Natural killer cell (primary cell): Measurements from ENCODE around the gene FGFRL1. TPM values are rescaled to one million over a fixed set of nuclear protein-coding genes. Genes with fewer than 3 reads are reported as not detected.

Experiments used
- ATAC-seq, 3 donors: fragments of 150-1000 bp in 2 of 3; fragments of 200-7000 bp in 1 of 3; cut with Tn5 transposase; 1 replicate in 1 of 3; 2 replicates in 2 of 3; pipeline ENCODE4 v1.10.0; 2021; ENCODE audit warnings: mild to moderate bottlenecking in 2 of 3, moderate library complexity in 2 of 3
- DNase-seq, 2 donors: peaks; one replicate each; pipeline versions ENCODE4 v3.0.0 to v3.0.0-alpha.2; 2013 to 2021; ENCODE audit warnings: mixed read lengths in 1 of 2
- H3K27ac ChIP-seq: one replicate; pipeline ENCODE4 v1.5.1; 2013; ENCODE audit warnings: mild to moderate bottlenecking, low read length
- H3K27me3 ChIP-seq: one replicate; pipeline ENCODE4 v1.6.1; 2013; ENCODE audit warnings: low read length; ENCODE audit not compliant: control insufficient read depth, insufficient read depth
- H3K36me3 ChIP-seq: one replicate; pipeline ENCODE4 v1.6.1; 2013; ENCODE audit warnings: low read length; ENCODE audit not compliant: control insufficient read depth, insufficient read depth
- H3K4me1 ChIP-seq: one replicate; pipeline ENCODE4 v1.6.1; 2013; ENCODE audit warnings: low read length; ENCODE audit not compliant: control insufficient read depth, insufficient read depth
- H3K4me3 ChIP-seq: one replicate; pipeline ENCODE4 v1.5.1; 2013; ENCODE audit warnings: low read length
- H3K9me3 ChIP-seq: one replicate; pipeline ENCODE4 v1.6.1; 2013; ENCODE audit warnings: low read length; ENCODE audit not compliant: control insufficient read depth, insufficient read depth
- H3K27ac Mint-ChIP-seq, 2 donors: one replicate each; pipeline ENCODE4 v1.8.0; 2022; ENCODE audit warnings: mild to moderate bottlenecking in 2 of 2, mixed read lengths in 2 of 2, moderate library complexity in 1 of 2
- H3K27me3 Mint-ChIP-seq, 2 donors: one replicate each; pipeline ENCODE4 v1.8.0; 2022; ENCODE audit warnings: low read depth in 2 of 2, mixed read lengths in 2 of 2
- H3K36me3 Mint-ChIP-seq: one replicate; pipeline ENCODE4 v1.8.0; 2022; ENCODE audit warnings: mixed read lengths
- H3K4me1 Mint-ChIP-seq, 2 donors: one replicate each; pipeline ENCODE4 v1.8.0; 2022; ENCODE audit warnings: mixed read lengths in 2 of 2
- H3K4me3 Mint-ChIP-seq: one replicate; pipeline ENCODE4 v1.8.0; 2022; ENCODE audit warnings: mild to moderate bottlenecking, moderate library complexity, mixed read lengths
- H3K9me3 Mint-ChIP-seq, 2 donors: one replicate each; pipeline ENCODE4 v1.8.0; 2022; ENCODE audit warnings: mixed read lengths in 2 of 2
- WGBS: methylation state at CpG from one replicate; pipeline ENCODE4 v1.1.7; 2013; ENCODE audit warnings: missing lambda C conversion rate; ENCODE audit not compliant: insufficient coverage; 5-methylcytosine and 5-hydroxymethylcytosine counted together
- intact Hi-C: fragments of 100-400 bp; cut with micrococcal nuclease; formaldehyde crosslinking; loops from one replicate; pipeline ENCODE4 v1.14.2; 2022
- total RNA-seq, 4 donors: library from RNA; stranded (reverse); fragments of 120-200 nt in 1 of 4; gene quantifications; one replicate each; pipeline versions ENCODE4 v1.2.3 to v1.2.4, GENCODE V29; 2013 to 2022
- TF ChIP-seq, protein P1 (sequence below): fragments of 200-600 bp; IDR thresholded peaks from one replicate; pipeline ENCODE4 v1.8.0; 2022; ENCODE audit warnings: antibody characterized with exemption

Gene FGFRL1
- total RNA-seq, 3 donors from 2014 or later (not counting 1 experiment from before 2014, with no cell fraction given) = 28.0 to 39.8 (median 32.5) TPM

DNA sequence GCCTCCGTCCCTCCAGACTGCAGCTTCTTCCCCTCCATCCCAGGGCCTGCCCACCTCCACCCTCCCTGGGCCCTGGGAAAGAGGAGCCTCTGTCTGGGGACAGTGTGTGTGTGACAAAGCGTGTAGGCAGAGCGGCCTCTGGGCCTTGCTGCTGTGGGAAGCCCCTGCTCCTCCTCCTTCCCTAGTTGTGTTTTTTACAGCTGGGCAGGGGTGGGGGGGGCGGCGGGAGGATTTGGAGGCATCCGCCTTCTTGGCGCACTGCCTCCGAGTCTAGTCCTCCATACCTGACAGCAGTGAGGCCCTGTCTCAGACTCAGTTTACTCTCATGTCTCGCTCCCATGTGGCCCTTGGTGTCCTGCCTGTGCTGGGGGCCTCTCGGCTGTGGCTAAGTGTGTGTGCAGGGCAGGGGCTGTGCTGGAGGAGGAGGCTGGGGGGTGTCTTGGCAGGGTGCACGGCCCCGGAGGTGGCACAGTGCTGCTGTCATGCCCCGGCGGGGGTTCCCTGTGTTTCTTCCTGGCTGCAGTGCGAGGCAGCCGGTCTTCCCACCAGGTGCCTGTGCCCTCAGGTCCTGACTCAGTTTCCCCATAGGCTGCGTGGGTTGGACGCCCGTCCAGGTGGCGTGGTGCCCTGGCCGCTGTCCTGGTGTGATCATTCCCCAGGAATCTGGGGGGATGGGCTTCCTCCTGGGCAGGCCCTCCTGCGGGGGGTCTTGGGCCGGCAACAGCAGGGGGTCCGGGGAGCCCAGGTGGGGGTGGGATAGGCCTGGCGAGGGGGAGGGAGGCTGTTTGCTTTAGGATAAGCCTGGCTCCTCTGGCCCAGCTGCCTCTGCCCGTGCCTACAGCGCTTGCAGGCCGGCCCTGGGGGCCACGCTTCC lies 7.0 kb downstream of the FGFRL1 start:
- H3K4me1 Mint-ChIP-seq = no peaks in the 10 kb centered on the region
- TF ChIP-seq, protein P1, sequence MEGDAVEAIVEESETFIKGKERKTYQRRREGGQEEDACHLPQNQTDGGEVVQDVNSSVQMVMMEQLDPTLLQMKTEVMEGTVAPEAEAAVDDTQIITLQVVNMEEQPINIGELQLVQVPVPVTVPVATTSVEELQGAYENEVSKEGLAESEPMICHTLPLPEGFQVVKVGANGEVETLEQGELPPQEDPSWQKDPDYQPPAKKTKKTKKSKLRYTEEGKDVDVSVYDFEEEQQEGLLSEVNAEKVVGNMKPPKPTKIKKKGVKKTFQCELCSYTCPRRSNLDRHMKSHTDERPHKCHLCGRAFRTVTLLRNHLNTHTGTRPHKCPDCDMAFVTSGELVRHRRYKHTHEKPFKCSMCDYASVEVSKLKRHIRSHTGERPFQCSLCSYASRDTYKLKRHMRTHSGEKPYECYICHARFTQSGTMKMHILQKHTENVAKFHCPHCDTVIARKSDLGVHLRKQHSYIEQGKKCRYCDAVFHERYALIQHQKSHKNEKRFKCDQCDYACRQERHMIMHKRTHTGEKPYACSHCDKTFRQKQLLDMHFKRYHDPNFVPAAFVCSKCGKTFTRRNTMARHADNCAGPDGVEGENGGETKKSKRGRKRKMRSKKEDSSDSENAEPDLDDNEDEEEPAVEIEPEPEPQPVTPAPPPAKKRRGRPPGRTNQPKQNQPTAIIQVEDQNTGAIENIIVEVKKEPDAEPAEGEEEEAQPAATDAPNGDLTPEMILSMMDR = no peak
- no peak overlapping the region for H3K4me3 ChIP-seq
- DNase-seq (no peak), ATAC-seq (no peak)
- H3K27ac ChIP-seq = no peak overlapping the region
- no peak overlapping the region for H3K4me3 Mint-ChIP-seq
- intact Hi-C loops = no loop called here
- H3K4me1 ChIP-seq = peaks cover 4% of the 10 kb centered on the region
- WGBS = 94% methylated on average over 26 of the region's 29 CpGs
- no peaks in the 10 kb centered on the region for H3K9me3 Mint-ChIP-seq
- no peaks in the 10 kb centered on the region for H3K27me3 Mint-ChIP-seq
- no peaks in the 10 kb centered on the region for H3K36me3 ChIP-seq
- no peaks in the 10 kb centered on the region for H3K36me3 Mint-ChIP-seq
- H3K27ac Mint-ChIP-seq = no peak overlapping the region
- H3K9me3 ChIP-seq = no peaks in the 10 kb centered on the region
- H3K27me3 ChIP-seq = no peaks in the 10 kb centered on the region

DNA sequence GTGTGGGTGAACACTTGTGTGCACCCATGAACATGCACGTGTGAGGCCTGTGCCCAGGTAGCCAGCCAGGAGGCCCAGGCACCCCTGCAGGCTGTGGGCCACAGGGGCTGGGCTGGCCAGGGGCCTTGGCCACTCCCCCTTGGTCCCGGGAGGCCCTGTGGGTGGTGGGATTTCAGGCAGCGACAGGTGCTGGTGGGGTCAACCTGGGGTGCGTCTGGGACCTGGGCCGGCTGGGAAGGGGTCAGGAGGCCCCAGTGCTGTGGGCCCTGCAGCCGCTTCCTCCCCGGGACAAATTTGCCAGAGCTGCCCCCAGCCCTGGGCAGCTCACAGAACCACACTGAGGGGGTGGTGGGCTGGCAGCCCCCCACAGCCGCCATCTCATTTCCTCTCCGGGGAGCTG lies 7.9 kb downstream of the FGFRL1 start:
- WGBS = 76% methylated on average over 9 of the region's 9 CpGs
- Mint-ChIP-seq H3K4me1 (no peaks in the 10 kb centered on the region), H3K36me3 (no peaks in the 10 kb centered on the region), H3K4me3 (no peak overlapping the region), H3K27me3 (no peaks in the 10 kb centered on the region), H3K9me3 (no peaks in the 10 kb centered on the region), H3K27ac (no peak overlapping the region)
- intact Hi-C loops = no loop called here
- no peak for DNase-seq
- H3K9me3 ChIP-seq = no peaks in the 10 kb centered on the region
- H3K36me3 ChIP-seq = no peaks in the 10 kb centered on the region
- H3K4me1 ChIP-seq = peaks cover 4% of the 10 kb centered on the region
- TF ChIP-seq, protein P1 = no peak
- no peaks in the 10 kb centered on the region for H3K27me3 ChIP-seq
- ATAC-seq = no peak
- H3K27ac ChIP-seq = no peak overlapping the region
- H3K4me3 ChIP-seq = no peak overlapping the region

DNA sequence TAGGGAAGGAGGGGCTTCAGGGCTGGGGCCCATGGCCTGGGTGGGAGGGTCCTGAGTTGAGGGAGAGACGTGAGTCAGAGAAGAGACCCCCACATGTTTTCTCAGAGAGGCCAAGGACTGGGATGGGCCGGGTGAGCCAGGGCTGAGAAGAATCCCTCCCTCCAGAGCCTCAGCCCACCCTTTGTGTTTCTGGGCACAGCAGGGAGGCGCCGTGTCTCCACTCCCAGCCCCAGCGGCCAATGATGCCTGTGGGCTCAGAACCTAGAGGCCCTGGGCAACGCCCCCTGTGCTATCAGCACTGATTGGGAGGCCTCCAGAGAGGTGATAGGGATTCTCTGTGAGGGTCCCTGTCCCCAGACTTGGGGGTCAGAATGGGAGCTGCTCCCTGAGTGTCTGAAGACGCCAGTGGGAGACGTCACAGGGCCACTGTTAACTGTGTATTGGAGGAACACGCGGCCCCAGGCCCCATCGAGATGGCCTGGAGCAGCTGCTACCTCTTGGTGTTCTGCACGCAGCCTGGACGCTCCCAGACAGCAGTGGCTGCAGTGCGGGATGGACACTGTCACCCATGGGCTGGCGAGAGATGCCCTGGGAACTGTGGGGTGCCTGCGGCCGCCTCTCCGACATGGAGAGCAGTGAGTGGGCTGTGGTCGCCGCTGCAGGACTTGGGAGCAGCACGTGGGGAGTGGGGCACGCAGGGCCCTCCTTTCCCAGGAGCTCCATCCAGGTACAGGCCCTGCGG lies 8.5 kb downstream of the FGFRL1 start:
- no peak for ATAC-seq
- Histone ChIP-seq H3K36me3 (no peaks in the 10 kb centered on the region), H3K4me1 (peaks cover 4% of the 10 kb centered on the region), H3K27ac (no peak overlapping the region), H3K4me3 (no peak overlapping the region), H3K27me3 (no peaks in the 10 kb centered on the region), H3K9me3 (no peaks in the 10 kb centered on the region)
- no peak for DNase-seq
- no peaks in the 10 kb centered on the region for H3K36me3 Mint-ChIP-seq
- H3K4me3 Mint-ChIP-seq = no peak overlapping the region
- H3K4me1 Mint-ChIP-seq = no peaks in the 10 kb centered on the region
- WGBS = 92% methylated on average over 23 of the region's 23 CpGs
- no peaks in the 10 kb centered on the region for H3K9me3 Mint-ChIP-seq
- TF ChIP-seq, protein P1 = no peak
- H3K27ac Mint-ChIP-seq = no peak overlapping the region
- H3K27me3 Mint-ChIP-seq = no peaks in the 10 kb centered on the region
- intact Hi-C loops = no loop called here
